Bronchial epithelial cell (primary cell): Measurements from ENCODE around the gene CDH13. TPM values are rescaled to one million over a fixed set of nuclear protein-coding genes. Genes with fewer than 3 reads are reported as not detected.

Experiments
- DNase-seq: peaks from one replicate; pipeline ENCODE4 v3.0.0-alpha.2; 2010; ENCODE audit warnings: low read depth
- FAIRE-seq: peaks from 2 replicates; lab custom pipeline; 2011; peaks lifted over from hg19 to GRCh38; lab: Jason Lieb, UNC
- H3K27me3 ChIP-seq: 2 replicates; pipeline ENCODE4 v1.5.1; 2011; ENCODE audit warnings: low read length; ENCODE audit not compliant: control insufficient read depth, insufficient read depth
- H3K36me3 ChIP-seq: 2 replicates; pipeline ENCODE4 v1.5.1; 2011; ENCODE audit warnings: low read length; ENCODE audit not compliant: control insufficient read depth, insufficient read depth
- H3K4me3 ChIP-seq: 2 replicates; pipeline ENCODE4 v1.5.1; 2011; ENCODE audit warnings: mild to moderate bottlenecking, low read depth, low read length, control low read depth
- CTCF ChIP-seq: IDR thresholded peaks from 2 replicates; pipeline ENCODE4 v1.5.1; 2011; ENCODE audit warnings: mild to moderate bottlenecking, moderate library complexity, low read length, control low read depth, inconsistent platforms; ENCODE audit not compliant: insufficient read depth, severe bottlenecking
- total RNA-seq: library from RNA; depleted of rRNA; stranded (reverse); fragments of >200 nt; gene quantifications from 2 replicates; pipeline ENCODE4 v1.2.1, GENCODE V29; 2014

The CDH13 gene
- total RNA-seq, 1 donor from 2014 or later: 31.3 TPM

GRCh38 chr16:82756283-82756599 is 129.5 kb downstream of the CDH13 start:
- FAIRE-seq: no peak
- Histone ChIP-seq H3K4me3 (no peak overlapping the region), H3K36me3 (no peaks in the 10 kb centered on the region), H3K27me3 (no peaks in the 10 kb centered on the region)
- peak; percentile 58 for DNase-seq
- no peak for TF ChIP-seq CTCF

- TF ChIP-seq CTCF: no peak
- FAIRE-seq (no peak), DNase-seq (no peak)
- Histone ChIP-seq H3K4me3 (no peak overlapping the region), H3K27me3 (no peaks in the 10 kb centered on the region), H3K36me3 (no peaks in the 10 kb centered on the region)
Measured at GRCh38 chr16:82758406-82758805, 131.6 kb downstream of the CDH13 start.

GRCh38 chr16:82758904-82759303 is 132.1 kb downstream of the CDH13 start:
- DNase-seq: no peak
- no peaks in the 10 kb centered on the region for H3K36me3 ChIP-seq
- FAIRE-seq: no peak

GRCh38 chr16:82761236-82761635 is 134.5 kb downstream of the CDH13 start:
- H3K36me3 ChIP-seq: no peaks in the 10 kb centered on the region
- no peak overlapping the region for H3K4me3 ChIP-seq
- FAIRE-seq (no peak), DNase-seq (peak; percentile 77)
- no peak for TF ChIP-seq CTCF
- H3K27me3 ChIP-seq: no peaks in the 10 kb centered on the region

More at GRCh38 chr16:82758904-82759303, 132.1 kb downstream of the CDH13 start:
- Histone ChIP-seq H3K27me3 (no peaks in the 10 kb centered on the region), H3K4me3 (no peak overlapping the region)
- no peak for TF ChIP-seq CTCF

GRCh38 chr16:82761858-82762257 is 135.1 kb downstream of the CDH13 start:
- TF ChIP-seq CTCF: no peak
- no peak overlapping the region for H3K4me3 ChIP-seq
- no peaks in the 10 kb centered on the region for H3K36me3 ChIP-seq
- FAIRE-seq: no peak
- DNase-seq: no peak
- no peaks in the 10 kb centered on the region for H3K27me3 ChIP-seq

GRCh38 chr16:82763371-82763770 is 136.6 kb downstream of the CDH13 start:
- H3K36me3 ChIP-seq: no peaks in the 10 kb centered on the region
- no peak for DNase-seq
- no peak for FAIRE-seq
- H3K4me3 ChIP-seq: no peak overlapping the region
- TF ChIP-seq CTCF: no peak
- no peaks in the 10 kb centered on the region for H3K27me3 ChIP-seq
